Measurements from ENCODE around the gene NUP85.

NUP85 gene

DNA sequence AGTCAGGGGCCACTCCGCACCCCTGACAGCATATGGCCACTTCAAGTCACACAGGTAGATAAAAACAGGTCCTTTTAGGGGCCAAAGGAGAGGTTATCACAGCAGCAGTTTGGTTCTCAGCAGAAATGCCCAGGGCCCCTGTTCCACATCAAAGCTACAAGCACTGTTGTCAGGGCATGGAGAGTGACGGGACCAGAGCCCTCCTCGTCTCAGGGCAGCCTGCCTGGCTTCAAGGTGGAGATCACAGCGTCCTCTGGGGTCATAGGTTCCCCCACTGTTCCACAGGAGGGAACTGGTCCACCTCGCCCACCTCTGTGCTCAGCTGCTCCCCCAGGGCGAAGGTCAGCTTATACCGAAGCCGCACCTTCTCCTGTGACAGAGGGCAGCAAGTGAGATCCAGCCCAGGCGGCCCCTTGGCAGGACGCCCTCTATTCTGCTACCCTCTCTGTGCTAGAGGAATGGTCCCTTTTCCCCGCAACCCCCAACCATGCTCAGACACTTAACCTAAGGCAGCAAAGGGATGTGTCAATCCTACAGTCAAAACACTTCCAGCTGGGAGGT lies 32.6 kb downstream of the NUP85 start:
- Histone ChIP-seq H3K36me3 (ENCODE audit: control insufficient read depth, insufficient read depth, low read length) (peaks cover 51% of the 10 kb centered on the region), H3K27ac (ENCODE audit: low read depth, low read length) (no peak overlapping the region), H3K4me3 (ENCODE audit: low read length) (no peak overlapping the region), H3K27me3 (ENCODE audit: control insufficient read depth, insufficient read depth, low read length) (no peaks in the 10 kb centered on the region), H3K4me1 (ENCODE audit: control insufficient read depth, insufficient read depth, low read length) (no peaks in the 10 kb centered on the region), H3K9ac (ENCODE audit: low read length) (no peak overlapping the region)

DNA sequence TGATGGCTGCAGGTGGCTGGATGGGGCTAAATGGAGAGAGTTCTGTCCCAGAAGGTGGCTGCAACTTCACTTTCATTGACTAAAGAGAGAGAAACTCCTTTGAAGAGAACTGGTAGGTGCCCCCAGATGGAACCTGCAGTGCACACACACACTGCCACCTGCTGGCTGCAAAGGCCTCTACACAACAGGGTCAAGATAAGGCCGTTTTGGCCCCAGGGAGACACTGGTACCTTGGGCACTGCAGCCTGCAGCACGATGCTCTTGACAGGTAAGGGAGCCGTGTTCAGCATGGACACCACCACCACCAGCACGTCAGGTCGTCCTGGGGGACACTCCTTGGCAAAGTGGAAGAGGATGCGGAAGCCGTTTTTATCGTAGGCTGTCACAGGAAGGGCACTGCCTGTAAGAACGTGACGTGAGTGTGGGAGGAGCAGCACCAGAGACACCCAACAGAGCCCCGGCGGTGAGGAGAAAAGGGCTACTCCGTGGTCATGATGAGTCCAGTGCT lies 33.3 kb downstream of the NUP85 start:
- no peaks in the 10 kb centered on the region for H3K27me3 ChIP-seq (ENCODE audit: control insufficient read depth, insufficient read depth, low read length)
- no peak overlapping the region for H3K27ac ChIP-seq (ENCODE audit: low read depth, low read length)
- no peak overlapping the region for H3K4me3 ChIP-seq (ENCODE audit: low read length)
- H3K4me1 ChIP-seq (ENCODE audit: control insufficient read depth, insufficient read depth, low read length), result no peaks in the 10 kb centered on the region
- H3K9ac ChIP-seq (ENCODE audit: low read length), result no peak overlapping the region
- H3K36me3 ChIP-seq (ENCODE audit: control insufficient read depth, insufficient read depth, low read length), result peaks cover 57% of the 10 kb centered on the region

DNA sequence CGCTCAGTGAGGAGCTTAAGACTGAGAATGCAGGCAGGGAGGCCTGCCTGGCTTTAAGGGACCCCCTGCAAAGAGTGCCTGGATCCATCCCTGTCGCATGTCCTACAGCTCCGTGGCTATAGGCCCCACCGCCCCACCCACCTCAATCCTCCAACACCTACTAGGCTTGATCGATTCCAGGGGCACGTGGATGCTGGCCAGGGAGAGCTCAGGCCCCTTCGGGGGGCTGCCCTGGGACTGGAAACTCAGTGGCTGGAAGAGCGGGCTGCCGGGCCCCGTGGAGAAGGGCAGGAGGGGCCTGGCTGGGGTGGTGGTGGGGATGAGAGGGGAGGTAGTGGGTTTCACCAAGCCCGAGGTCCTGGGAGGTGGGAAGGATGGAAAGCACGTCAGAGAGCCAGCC lies 33.7 kb downstream of the NUP85 start:
- Histone ChIP-seq H3K4me1 (ENCODE audit: control insufficient read depth, insufficient read depth, low read length) (no peaks in the 10 kb centered on the region), H3K9ac (ENCODE audit: low read length) (no peak overlapping the region), H3K36me3 (ENCODE audit: control insufficient read depth, insufficient read depth, low read length) (peaks cover 62% of the 10 kb centered on the region), H3K27ac (ENCODE audit: low read depth, low read length) (no peak overlapping the region), H3K4me3 (ENCODE audit: low read length) (no peak overlapping the region), H3K27me3 (ENCODE audit: control insufficient read depth, insufficient read depth, low read length) (no peaks in the 10 kb centered on the region)

DNA sequence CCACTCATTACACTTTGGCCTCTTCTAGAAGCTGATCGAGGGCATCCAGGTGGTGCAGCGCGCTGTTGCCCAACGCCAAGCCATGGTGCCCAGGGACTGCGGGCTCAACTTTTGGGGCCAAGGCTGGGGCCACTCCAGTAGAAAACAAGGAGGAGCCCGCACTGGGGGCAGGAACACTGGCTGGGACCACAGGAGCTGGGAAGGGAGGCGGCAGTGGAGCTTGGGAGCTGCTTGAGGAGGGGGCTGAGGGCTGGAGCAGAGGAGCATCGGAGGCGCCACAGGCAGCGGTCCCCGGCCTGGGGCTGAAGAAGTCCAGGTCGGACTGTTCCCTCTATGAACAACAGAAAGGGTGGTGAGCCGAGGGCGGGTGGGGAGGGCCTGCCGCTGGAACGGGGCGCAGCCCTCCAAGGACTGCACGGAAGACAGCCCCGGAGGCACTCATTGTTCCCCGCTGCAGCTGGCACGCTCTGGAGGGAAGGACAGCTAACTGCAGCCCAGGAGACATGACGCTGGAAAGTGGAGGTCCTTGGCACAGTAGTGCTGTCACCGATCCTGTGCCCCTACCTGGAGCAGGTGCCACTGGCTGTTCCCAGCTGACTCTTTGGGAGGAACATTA lies 34.4 kb downstream of the NUP85 start:
- Histone ChIP-seq H3K27me3 (ENCODE audit: control insufficient read depth, insufficient read depth, low read length) (no peaks in the 10 kb centered on the region), H3K4me3 (ENCODE audit: low read length) (no peak overlapping the region), H3K9ac (ENCODE audit: low read length) (no peak overlapping the region), H3K4me1 (ENCODE audit: control insufficient read depth, insufficient read depth, low read length) (no peaks in the 10 kb centered on the region), H3K36me3 (ENCODE audit: control insufficient read depth, insufficient read depth, low read length) (peaks cover 59% of the 10 kb centered on the region), H3K27ac (ENCODE audit: low read depth, low read length) (no peak overlapping the region)

DNA sequence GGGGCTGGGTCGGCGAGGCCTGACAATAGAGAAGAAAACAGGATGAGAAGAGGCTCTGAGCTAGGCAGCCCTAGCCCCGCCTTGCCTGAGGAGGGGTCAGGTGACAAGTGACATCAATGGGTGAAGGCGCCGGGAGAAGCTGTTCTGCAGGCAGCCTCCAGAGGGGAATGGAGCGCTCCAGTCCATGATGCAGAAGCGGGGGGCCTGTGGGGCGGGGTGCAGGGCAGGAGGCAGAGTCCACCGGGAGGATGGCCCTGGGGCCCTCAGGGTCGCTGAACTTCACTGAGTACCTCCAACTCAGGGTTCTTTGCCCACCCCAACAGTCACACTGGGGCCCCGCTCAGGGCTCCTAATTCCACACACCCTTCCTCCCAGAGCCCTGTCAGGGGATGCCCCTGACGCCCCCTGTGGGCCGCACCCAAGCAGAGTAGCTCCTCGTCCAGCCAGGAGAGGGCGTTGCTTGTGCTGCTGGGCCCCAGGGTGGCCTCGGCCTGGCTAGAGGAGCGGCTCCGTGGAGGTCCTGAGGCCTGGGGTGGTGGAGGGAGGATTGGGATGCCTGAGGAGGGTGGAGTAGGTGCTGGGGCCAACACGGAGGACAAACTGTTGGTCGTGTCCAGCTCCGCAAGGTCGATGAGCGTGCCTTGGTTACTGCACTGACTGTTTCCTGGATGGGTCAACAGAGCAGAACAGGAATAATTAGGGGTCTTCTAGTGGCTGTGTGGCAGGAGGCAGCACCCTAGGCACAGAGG lies 35.1 kb downstream of the NUP85 start:
- Histone ChIP-seq H3K4me1 (ENCODE audit: control insufficient read depth, insufficient read depth, low read length) (no peaks in the 10 kb centered on the region), H3K27ac (ENCODE audit: low read depth, low read length) (no peak overlapping the region)

DNA sequence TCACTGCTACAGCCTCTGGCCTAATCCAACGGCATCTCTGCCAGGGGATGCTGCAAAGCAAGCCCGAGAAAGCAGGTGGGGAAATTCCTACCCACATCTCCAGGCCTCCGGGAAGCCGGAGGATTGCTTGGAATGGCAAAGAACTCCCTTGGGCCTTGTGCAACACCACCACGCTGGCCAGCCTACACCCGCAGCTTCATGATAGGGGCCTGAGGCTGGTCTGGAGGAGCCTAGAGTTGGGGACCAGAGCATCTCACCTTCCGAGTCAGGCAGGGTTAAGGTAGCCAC lies 35.6 kb downstream of the NUP85 start:
- Histone ChIP-seq H3K9ac (ENCODE audit: low read length) (no peak overlapping the region), H3K36me3 (ENCODE audit: control insufficient read depth, insufficient read depth, low read length) (peaks cover 66% of the 10 kb centered on the region), H3K27me3 (ENCODE audit: control insufficient read depth, insufficient read depth, low read length) (no peaks in the 10 kb centered on the region), H3K4me3 (ENCODE audit: low read length) (no peak overlapping the region), H3K4me1 (ENCODE audit: control insufficient read depth, insufficient read depth, low read length) (no peaks in the 10 kb centered on the region), H3K27ac (ENCODE audit: low read depth, low read length) (no peak overlapping the region)

More for the DNA sequence above, 35.1 kb downstream of the NUP85 start:
- H3K9ac ChIP-seq (ENCODE audit: low read length), result no peak overlapping the region
- H3K36me3 ChIP-seq (ENCODE audit: control insufficient read depth, insufficient read depth, low read length), result peaks cover 61% of the 10 kb centered on the region
- no peak overlapping the region for H3K4me3 ChIP-seq (ENCODE audit: low read length)
- no peaks in the 10 kb centered on the region for H3K27me3 ChIP-seq (ENCODE audit: control insufficient read depth, insufficient read depth, low read length)

DNA sequence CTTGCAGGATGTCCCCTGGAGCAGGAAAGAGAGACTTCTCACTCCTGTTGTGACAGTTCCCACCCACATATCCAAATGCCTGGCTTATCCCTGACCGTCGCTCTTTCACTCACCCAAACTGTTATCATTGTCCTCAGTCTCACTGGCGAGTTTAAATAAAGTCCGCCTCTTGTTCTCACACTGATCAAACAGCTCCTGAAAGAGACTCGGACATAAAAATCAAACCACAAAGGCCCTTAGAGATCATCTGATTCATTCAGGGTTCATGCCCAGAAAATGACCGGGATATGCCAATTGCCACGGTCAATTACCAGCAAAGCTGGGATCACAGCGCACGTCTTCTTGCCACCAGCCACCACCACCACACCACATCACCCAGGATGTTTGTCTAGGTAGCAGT lies 36.0 kb downstream of the NUP85 start:
- Histone ChIP-seq H3K9ac (ENCODE audit: low read length) (no peak overlapping the region), H3K4me1 (ENCODE audit: control insufficient read depth, insufficient read depth, low read length) (no peaks in the 10 kb centered on the region), H3K27ac (ENCODE audit: low read depth, low read length) (no peak overlapping the region), H3K36me3 (ENCODE audit: control insufficient read depth, insufficient read depth, low read length) (peaks cover 71% of the 10 kb centered on the region), H3K27me3 (ENCODE audit: control insufficient read depth, insufficient read depth, low read length) (no peaks in the 10 kb centered on the region), H3K4me3 (ENCODE audit: low read length) (no peak overlapping the region)

DNA sequence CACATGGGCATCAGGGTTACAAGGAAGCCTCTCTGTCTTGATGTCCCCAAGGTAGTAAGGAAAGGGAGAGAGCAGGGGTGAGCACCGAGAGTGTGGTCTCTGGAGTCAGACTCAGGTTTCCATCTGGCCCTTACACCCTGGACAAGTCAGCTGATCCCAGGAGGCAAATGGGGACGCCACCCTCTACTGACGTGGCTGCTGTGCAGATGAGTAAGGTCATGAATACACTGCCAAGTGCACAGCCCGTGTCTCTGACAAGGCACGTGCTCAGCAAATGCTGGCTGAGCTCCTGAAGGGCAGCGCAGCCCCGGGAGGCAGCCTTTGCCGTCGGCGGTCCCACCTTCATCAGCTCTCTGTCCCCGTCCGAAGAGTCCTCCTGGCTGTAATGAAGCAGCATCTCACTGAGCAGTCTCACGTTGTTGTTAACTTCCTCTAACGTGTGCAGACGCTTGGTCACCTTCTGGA lies 36.5 kb downstream of the NUP85 start:
- peaks cover 71% of the 10 kb centered on the region for H3K36me3 ChIP-seq (ENCODE audit: control insufficient read depth, insufficient read depth, low read length)
- H3K27me3 ChIP-seq (ENCODE audit: control insufficient read depth, insufficient read depth, low read length), result no peaks in the 10 kb centered on the region
- H3K4me3 ChIP-seq (ENCODE audit: low read length), result no peak overlapping the region
- H3K4me1 ChIP-seq (ENCODE audit: control insufficient read depth, insufficient read depth, low read length), result no peaks in the 10 kb centered on the region
- H3K27ac ChIP-seq (ENCODE audit: low read depth, low read length), result no peak overlapping the region
- no peak overlapping the region for H3K9ac ChIP-seq (ENCODE audit: low read length)

DNA sequence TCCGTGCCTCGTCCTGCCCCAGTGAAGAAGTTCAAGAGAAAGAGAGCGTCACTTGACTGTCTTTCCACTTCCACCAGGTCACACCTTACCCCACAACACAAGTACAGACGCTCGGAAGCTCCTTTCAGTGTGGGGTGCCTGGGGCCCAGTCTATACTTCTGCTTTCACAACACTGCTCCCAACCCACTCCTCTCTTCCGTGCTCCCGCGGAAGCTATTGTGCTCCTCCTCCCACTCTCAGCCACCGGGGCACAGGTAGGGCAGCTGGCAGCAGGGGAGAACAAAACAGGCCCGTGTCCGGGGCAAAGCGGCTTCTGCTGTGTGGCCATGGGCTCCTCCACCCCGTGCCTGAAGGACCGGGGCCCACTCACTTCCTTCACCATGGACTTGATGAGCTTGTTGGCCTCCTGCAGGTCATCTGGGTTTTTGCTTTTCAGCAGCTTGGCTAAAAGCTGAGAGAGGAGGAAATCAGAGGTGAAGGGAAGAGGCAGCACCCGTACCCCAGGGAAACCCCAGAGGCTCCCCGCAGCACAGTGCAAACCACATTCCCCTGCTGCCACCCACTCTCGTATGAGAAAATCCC lies 37.1 kb downstream of the NUP85 start:
- Histone ChIP-seq H3K27ac (ENCODE audit: low read depth, low read length) (no peak overlapping the region), H3K36me3 (ENCODE audit: control insufficient read depth, insufficient read depth, low read length) (peaks cover 71% of the 10 kb centered on the region), H3K4me3 (ENCODE audit: low read length) (no peak overlapping the region), H3K27me3 (ENCODE audit: control insufficient read depth, insufficient read depth, low read length) (no peaks in the 10 kb centered on the region), H3K4me1 (ENCODE audit: control insufficient read depth, insufficient read depth, low read length) (no peaks in the 10 kb centered on the region), H3K9ac (ENCODE audit: low read length) (no peak overlapping the region)

DNA sequence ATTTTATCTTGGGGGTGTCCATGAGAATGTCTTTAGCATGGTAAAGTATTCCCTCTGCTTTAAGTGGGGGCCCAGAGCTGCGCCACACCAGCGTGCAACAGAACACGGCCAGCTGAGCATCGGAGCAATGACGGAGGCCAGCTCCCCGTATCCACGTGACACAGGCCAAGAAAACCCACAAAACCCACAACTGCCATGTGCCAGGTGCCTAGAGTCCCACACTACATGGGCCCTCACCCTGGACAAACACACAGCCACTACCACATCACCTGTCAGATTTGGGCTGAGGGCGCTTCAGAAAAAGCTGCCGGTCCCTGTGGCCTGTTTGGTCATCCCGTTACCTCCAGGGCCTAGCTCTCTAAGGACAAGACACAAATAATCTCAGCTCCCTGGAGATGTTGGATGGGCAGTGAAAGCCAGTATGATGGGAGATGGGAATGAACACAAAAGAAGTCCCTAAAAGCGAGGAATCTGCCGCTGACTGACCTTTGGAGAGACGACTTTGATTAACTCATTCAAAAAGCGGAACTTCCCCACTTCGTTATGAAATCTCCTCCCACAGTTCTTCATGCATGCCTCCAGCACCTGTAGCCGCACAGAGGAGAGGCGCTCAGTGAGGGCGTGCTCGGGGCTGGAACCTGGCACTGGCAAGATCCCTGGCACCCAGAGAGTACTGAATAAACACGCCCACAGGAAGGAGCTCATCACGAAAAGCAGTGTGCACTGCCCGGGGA lies 38.8 kb downstream of the NUP85 start:
- Histone ChIP-seq H3K9ac (ENCODE audit: low read length) (no peak overlapping the region), H3K4me1 (ENCODE audit: control insufficient read depth, insufficient read depth, low read length) (no peaks in the 10 kb centered on the region), H3K4me3 (ENCODE audit: low read length) (no peak overlapping the region), H3K27me3 (ENCODE audit: control insufficient read depth, insufficient read depth, low read length) (no peaks in the 10 kb centered on the region), H3K27ac (ENCODE audit: low read depth, low read length) (no peak overlapping the region), H3K36me3 (ENCODE audit: control insufficient read depth, insufficient read depth, low read length) (peaks cover 59% of the 10 kb centered on the region)

DNA sequence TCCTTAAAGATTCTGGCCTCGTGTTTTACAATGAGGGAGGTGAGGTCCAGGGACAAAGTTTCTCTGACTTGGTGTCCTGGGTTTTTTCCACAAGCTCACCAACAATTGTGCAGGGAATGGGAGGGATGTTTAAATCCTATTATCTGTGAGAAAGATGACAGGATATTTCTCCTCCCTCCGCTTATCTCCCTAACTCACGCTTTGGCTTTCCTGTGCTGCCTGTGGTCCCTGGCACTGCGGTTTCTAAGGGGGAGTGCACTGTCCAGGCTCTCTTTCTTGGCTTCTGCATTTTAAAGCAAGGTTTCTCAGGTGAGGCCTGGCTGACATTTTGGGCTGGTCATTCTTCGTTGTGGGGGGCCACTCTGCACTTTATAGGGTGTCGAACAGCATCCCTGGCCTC lies 39.5 kb downstream of the NUP85 start:
- no peaks in the 10 kb centered on the region for H3K4me1 ChIP-seq (ENCODE audit: control insufficient read depth, insufficient read depth, low read length)
- peaks cover 58% of the 10 kb centered on the region for H3K36me3 ChIP-seq (ENCODE audit: control insufficient read depth, insufficient read depth, low read length)
- H3K4me3 ChIP-seq (ENCODE audit: low read length), result no peak overlapping the region
- no peak overlapping the region for H3K9ac ChIP-seq (ENCODE audit: low read length)
- no peaks in the 10 kb centered on the region for H3K27me3 ChIP-seq (ENCODE audit: control insufficient read depth, insufficient read depth, low read length)
- H3K27ac ChIP-seq (ENCODE audit: low read depth, low read length), result no peak overlapping the region

DNA sequence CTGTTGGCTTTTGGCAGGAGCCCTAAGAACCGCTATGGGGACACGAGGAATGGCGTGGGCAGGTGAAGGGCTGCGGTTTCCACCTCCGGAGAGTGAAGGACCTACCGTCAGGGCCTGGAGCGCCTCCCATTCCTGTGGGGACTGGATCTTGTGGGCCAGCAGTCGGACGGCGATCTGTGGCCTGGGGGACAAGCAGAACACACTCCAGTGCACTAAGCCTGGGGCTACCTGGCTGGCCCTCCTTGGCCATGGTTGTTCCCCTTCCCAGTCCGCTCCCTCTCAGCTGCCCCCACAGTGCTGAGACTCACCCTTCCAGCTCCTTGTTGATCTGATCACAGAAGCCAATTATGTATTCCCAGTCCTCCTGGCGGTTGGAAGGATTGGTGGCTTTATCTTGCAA lies 40.9 kb downstream of the NUP85 start:
- Histone ChIP-seq H3K36me3 (ENCODE audit: control insufficient read depth, insufficient read depth, low read length) (peaks cover 46% of the 10 kb centered on the region), H3K4me1 (ENCODE audit: control insufficient read depth, insufficient read depth, low read length) (no peaks in the 10 kb centered on the region)

More for the DNA sequence above, 40.9 kb downstream of the NUP85 start:
- H3K4me3 ChIP-seq (ENCODE audit: low read length), result no peak overlapping the region
- no peak overlapping the region for H3K9ac ChIP-seq (ENCODE audit: low read length)
- H3K27ac ChIP-seq (ENCODE audit: low read depth, low read length), result no peak overlapping the region
- H3K27me3 ChIP-seq (ENCODE audit: control insufficient read depth, insufficient read depth, low read length), result no peaks in the 10 kb centered on the region

Data from rectal smooth muscle tissue (tissue), 1 donor.